Right atrium auricular region (tissue), 2 donors: Measurements from ENCODE around the gene NCEH1. TPM values are rescaled to one million over a fixed set of nuclear protein-coding genes. Genes with fewer than 3 reads are reported as not detected.
"Not testable (repeated sequence)": the region's sequence is repeated elsewhere in the genome, so short reads cannot be mapped to it uniquely, and the experiment has no call there.

Experiments used
- DNase-seq: peaks from one replicate; pipeline ENCODE4 v3.0.0-alpha.2; 2019; ENCODE audit warnings: low spot score
- H3K27ac ChIP-seq, 2 donors: fragments of 200-600 bp; sonication (generic); 1 replicate in 1 of 2; 2 replicates in 1 of 2; pipeline ENCODE4 v1.5.1; 2016 to 2019
- H3K27me3 ChIP-seq, 2 donors: fragments of 200-600 bp; sonication (generic); one replicate each; pipeline versions ENCODE4 v1.5.1 to v1.6.0; 2017 to 2019
- H3K36me3 ChIP-seq: fragments of 200-600 bp; sonication (generic); one replicate; pipeline ENCODE4 v1.5.1; 2016
- H3K4me1 ChIP-seq, 2 donors: fragments of 200-600 bp; sonication (generic); one replicate each; pipeline versions ENCODE4 v1.5.1 to v1.6.0; 2017 to 2019
- H3K4me3 ChIP-seq, 2 donors: fragments of 200-600 bp; sonication (generic); 1 replicate in 1 of 2; 2 replicates in 1 of 2; pipeline ENCODE4 v1.5.1; 2017 to 2019; ENCODE audit warnings: mild to moderate bottlenecking in 1 of 2, moderate library complexity in 1 of 2
- H3K9me3 ChIP-seq, 2 donors: fragments of 200-600 bp; sonication (generic); one replicate each; pipeline ENCODE4 v1.5.1; 2019
- total RNA-seq, 2 donors: library from RNA; depleted of rRNA; stranded (reverse); fragments of >200 nt; gene quantifications; one replicate each; pipeline ENCODE4 v1.1.0, GENCODE V29; 2016
- TF ChIP-seq, protein P1 (sequence below), 2 donors: fragments of 200-600 bp; sonication (generic); IDR thresholded peaks; one replicate each; pipeline ENCODE4 v1.5.1; 2019; ENCODE audit warnings: antibody characterized with exemption in 2 of 2

The NCEH1 gene
- total RNA-seq: 10 to 100 TPM; 14.3 to 21.1 TPM

GRCh38 chr3:172710664-172711453, at the start of gene NCEH1:
TSS of gene NCEH1 (minus strand) at chr3:172711067. CDS start at chr3:172710984, 83 bp downstream.
- Histone ChIP-seq H3K36me3 (no peaks in the 10 kb centered on the region), H3K27ac (peak within 1 kb of the TSS; percentile 91 to 93), H3K4me3 (peak within 1 kb of the TSS; percentile 52 to 78), H3K9me3 (no peaks in the 10 kb centered on the region), H3K27me3 (no peaks in the 10 kb centered on the region), H3K4me1 (peaks cover 0 to 29% of the 10 kb centered on the region in 2 donors)
- DNase-seq: peak; percentile 96
- TF ChIP-seq, protein P1, sequence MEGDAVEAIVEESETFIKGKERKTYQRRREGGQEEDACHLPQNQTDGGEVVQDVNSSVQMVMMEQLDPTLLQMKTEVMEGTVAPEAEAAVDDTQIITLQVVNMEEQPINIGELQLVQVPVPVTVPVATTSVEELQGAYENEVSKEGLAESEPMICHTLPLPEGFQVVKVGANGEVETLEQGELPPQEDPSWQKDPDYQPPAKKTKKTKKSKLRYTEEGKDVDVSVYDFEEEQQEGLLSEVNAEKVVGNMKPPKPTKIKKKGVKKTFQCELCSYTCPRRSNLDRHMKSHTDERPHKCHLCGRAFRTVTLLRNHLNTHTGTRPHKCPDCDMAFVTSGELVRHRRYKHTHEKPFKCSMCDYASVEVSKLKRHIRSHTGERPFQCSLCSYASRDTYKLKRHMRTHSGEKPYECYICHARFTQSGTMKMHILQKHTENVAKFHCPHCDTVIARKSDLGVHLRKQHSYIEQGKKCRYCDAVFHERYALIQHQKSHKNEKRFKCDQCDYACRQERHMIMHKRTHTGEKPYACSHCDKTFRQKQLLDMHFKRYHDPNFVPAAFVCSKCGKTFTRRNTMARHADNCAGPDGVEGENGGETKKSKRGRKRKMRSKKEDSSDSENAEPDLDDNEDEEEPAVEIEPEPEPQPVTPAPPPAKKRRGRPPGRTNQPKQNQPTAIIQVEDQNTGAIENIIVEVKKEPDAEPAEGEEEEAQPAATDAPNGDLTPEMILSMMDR (IDR thresholded peaks at IDR 0.05): peak; percentile 84 to 90

DNA sequence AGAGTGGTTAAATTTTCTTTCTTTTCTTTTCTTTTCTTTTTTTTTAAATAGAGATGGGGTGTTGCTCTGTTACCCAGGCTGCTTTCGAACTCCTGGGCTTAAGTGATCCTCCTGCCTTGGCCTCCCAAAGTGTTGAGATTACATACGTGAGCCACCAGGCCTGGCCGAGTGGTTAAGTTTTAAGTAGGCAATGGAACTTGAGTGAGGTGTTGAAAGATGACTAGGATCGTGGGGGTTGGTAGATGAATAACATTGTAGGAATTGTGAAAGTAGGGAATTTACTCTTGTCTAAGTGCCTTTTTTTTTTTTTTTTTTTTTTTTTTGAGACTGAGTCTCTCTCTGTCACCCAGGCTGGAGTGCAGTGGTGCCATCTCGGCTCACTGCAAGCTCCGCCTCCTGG, 49.5 kb upstream of the NCEH1 start:
- H3K27ac ChIP-seq, DNase-seq, H3K27me3 ChIP-seq, H3K4me1 ChIP-seq, H3K9me3 ChIP-seq, H3K36me3 ChIP-seq, H3K4me3 ChIP-seq: not testable (repeated sequence)

DNA sequence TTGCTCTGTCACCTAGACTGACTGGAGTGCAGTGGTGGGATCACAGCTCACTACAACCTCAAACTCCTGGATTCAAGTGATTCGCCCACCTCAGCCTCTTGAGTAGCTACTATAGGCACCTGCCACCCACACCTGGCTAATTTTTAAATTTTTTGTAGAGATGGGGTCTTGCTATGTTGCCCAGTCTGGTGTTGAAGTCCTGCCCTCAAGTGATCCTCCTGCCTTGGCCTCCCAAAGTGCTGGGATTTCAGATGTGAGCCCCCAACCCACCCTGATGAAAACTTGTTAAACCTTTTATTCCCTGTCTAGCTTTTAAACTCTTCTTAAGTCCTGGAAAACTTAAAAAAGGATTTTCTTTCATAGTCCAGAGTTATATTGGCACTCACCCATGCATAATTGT, 42.3 kb upstream of the NCEH1 start:
- TF ChIP-seq, protein P1 (IDR thresholded peaks at IDR 0.05): no peak
- Histone ChIP-seq H3K4me1 (peaks cover 0 to 7% of the 10 kb centered on the region in 2 donors), H3K9me3 (no peaks in the 10 kb centered on the region), H3K27me3 (no peaks in the 10 kb centered on the region), H3K36me3 (no peaks in the 10 kb centered on the region), H3K4me3 (no peak overlapping the region), H3K27ac (no peak overlapping the region)
- DNase-seq: no peak

DNA sequence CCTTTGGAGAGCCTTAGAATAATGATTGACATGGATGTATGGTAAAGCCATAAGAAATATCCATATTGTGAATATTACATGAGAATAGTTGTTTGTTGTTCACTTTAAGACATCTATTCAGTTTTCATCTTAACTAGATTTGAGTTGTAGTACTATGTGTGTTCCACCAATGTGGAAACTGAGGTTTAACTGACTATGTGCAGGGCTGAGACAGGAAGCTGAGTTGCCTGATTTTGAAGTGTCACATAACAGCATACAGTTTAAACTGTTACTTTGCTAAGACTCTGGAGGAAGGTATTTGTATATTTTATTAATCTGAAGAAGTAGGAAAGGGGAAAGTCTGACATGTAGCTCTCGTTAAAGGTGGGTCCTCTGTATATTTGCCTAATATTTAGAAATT, 41.8 kb upstream of the NCEH1 start:
- DNase-seq: no peak
- Histone ChIP-seq H3K4me1 (peaks cover 0 to 7% of the 10 kb centered on the region in 2 donors), H3K9me3 (no peaks in the 10 kb centered on the region), H3K36me3 (no peaks in the 10 kb centered on the region), H3K27ac (no peak overlapping the region), H3K4me3 (no peak overlapping the region), H3K27me3 (no peaks in the 10 kb centered on the region)
- TF ChIP-seq, protein P1 (IDR thresholded peaks at IDR 0.05): no peak

DNA sequence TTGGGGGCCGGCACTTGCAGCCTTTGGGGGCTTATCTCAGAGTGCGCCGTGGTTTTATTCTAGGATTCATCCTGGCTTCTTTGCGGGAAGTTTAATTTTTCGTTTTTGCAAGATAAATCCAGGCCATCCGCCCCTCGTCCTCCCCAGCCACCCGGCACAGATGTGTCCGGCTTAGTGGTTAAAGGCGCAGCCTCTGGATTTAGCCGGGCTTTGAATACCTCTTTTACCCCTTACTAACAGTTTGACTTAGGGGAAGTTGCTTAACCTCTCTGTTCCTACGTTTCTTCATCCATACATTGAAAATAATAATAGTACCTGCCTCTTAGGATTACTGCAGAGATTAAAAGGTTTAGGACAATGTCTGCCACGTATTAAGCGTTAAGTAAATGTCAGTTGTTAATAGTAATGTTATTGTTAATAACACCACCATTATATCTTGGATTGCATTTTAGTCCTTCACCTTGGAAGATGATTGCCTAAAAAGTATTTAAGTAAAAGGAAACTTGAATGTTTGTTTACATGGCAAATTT, 40.4 kb upstream of the NCEH1 start:
- Histone ChIP-seq H3K4me1 (peaks cover 0 to 7% of the 10 kb centered on the region in 2 donors), H3K27me3 (no peaks in the 10 kb centered on the region), H3K4me3 (peak overlapping the region; percentile 75 to 87), H3K9me3 (no peaks in the 10 kb centered on the region), H3K27ac (peak overlapping the region; percentile 82), H3K36me3 (no peaks in the 10 kb centered on the region)
- TF ChIP-seq, protein P1 (IDR thresholded peaks at IDR 0.05): no peak
- DNase-seq: no peak

GRCh38 chr3:172750368-172751174, 39.7 kb upstream of the NCEH1 start, which contains the start of gene ECT2:
TSS of gene ECT2 (plus strand) at chr3:172750726. CDS start at chr3:172754531, 3,805 bp downstream.
- peaks cover 0 to 7% of the 10 kb centered on the region in 2 donors for H3K4me1 ChIP-seq
- no peaks in the 10 kb centered on the region for H3K36me3 ChIP-seq
- peak; percentile 100 for DNase-seq
- H3K27ac ChIP-seq: peak within 1 kb of the TSS; percentile 82
- no peaks in the 10 kb centered on the region for H3K27me3 ChIP-seq
- H3K4me3 ChIP-seq: peak within 1 kb of the TSS; percentile 75 to 87
- TF ChIP-seq, protein P1 (IDR thresholded peaks at IDR 0.05): peak; percentile 43 to 83
- H3K9me3 ChIP-seq: no peaks in the 10 kb centered on the region
